GM12801 (cell line): ENCODE measurements around the gene CDKN1A.

ENCODE experiments used
- CTCF ChIP-seq: IDR thresholded peaks from one replicate; pipeline ENCODE4 v1.5.1; 2011; ENCODE audit warnings: control low read depth; ENCODE audit not compliant: insufficient read length; ENCODE audit errors: extremely low read depth

Gene CDKN1A

GRCh38 chr6:36683656-36684446, 5.3 kb downstream of the CDKN1A start:
- no peak for TF ChIP-seq CTCF

GRCh38 chr6:36684447-36684812, 5.9 kb downstream of the CDKN1A start:
- no peak for TF ChIP-seq CTCF

- TF ChIP-seq CTCF = no peak
These were observed 6.8 kb downstream of the CDKN1A start for GRCh38 chr6:36685166-36685924.

- TF ChIP-seq CTCF = no peak
These were observed 7.6 kb downstream of the CDKN1A start for GRCh38 chr6:36685926-36686667.

GRCh38 chr6:36686668-36687513, 8.4 kb downstream of the CDKN1A start:
- TF ChIP-seq CTCF = no peak

- no peak for TF ChIP-seq CTCF
These were observed 9.7 kb downstream of the CDKN1A start for GRCh38 chr6:36688063-36688738.
